Activated gamma-delta T cell treated with Interleukin-2 at 50 U/mL for 16 hours (primary cell): ENCODE results near the gene KIF23.
A peak's percentile ranks its signal among the peaks of the same experiment; 100 is the strongest.
"Not testable (repeated sequence)": the region's sequence is repeated elsewhere in the genome, so short reads cannot be mapped to it uniquely, and the experiment has no call there.

Experiments used
- DNase-seq: peaks from one replicate; pipeline ENCODE4 v3.0.0-alpha.2; 2020

Gene KIF23

GRCh38 chr15:69439623-69440022 is 25.5 kb downstream of the KIF23 start:
- DNase-seq = no peak

GRCh38 chr15:69443032-69443611 is 29.0 kb downstream of the KIF23 start:
- DNase-seq = no peak

GRCh38 chr15:69444686-69445085 is 30.5 kb downstream of the KIF23 start:
- no peak for DNase-seq

GRCh38 chr15:69446953-69447352 is 32.8 kb downstream of the KIF23 start:
- DNase-seq = no peak

- not testable (repeated sequence) for DNase-seq
Measured at GRCh38 chr15:69450221-69450620, 36.1 kb downstream of the KIF23 start.

GRCh38 chr15:69450968-69451695 is 37.0 kb downstream of the KIF23 start:
- DNase-seq = no peak

GRCh38 chr15:69451951-69452691 is 38.0 kb downstream of the KIF23 start:
- no peak for DNase-seq

- DNase-seq = peak; percentile 95
Measured at GRCh38 chr15:69452692-69453521, 38.8 kb downstream of the KIF23 start, which contains the start of gene RPLP1. Gene RPLP1, plus strand, starts transcription at chr15:69452818. Its CDS starts 131 bp downstream, at chr15:69452949.

- no peak for DNase-seq
Measured at GRCh38 chr15:69454953-69455352, 40.8 kb downstream of the KIF23 start.

GRCh38 chr15:69456208-69457166 is 42.3 kb downstream of the KIF23 start:
- no peak for DNase-seq

- no peak for DNase-seq
Measured at GRCh38 chr15:69457304-69458280, 43.4 kb downstream of the KIF23 start.

- no peak for DNase-seq
Measured at GRCh38 chr15:69459066-69459465, 44.9 kb downstream of the KIF23 start.

GRCh38 chr15:69460481-69460880 is 46.3 kb downstream of the KIF23 start:
- no peak for DNase-seq

- no peak for DNase-seq
Measured at GRCh38 chr15:69462030-69462492, 47.9 kb downstream of the KIF23 start.

- DNase-seq = peak; percentile 90
Measured at GRCh38 chr15:69462493-69463181, 48.5 kb downstream of the KIF23 start.

- DNase-seq = no peak
Measured at GRCh38 chr15:69463182-69463756, 49.1 kb downstream of the KIF23 start.

GRCh38 chr15:69465253-69465652 is 51.1 kb downstream of the KIF23 start:
- DNase-seq = no peak

- no peak for DNase-seq
Measured at GRCh38 chr15:69466733-69467132, 52.6 kb downstream of the KIF23 start.

- DNase-seq = no peak
Measured at GRCh38 chr15:69467636-69468035, 53.5 kb downstream of the KIF23 start.
